ENCODE measurements around the gene BHLHE40.

BHLHE40 gene

DNA sequence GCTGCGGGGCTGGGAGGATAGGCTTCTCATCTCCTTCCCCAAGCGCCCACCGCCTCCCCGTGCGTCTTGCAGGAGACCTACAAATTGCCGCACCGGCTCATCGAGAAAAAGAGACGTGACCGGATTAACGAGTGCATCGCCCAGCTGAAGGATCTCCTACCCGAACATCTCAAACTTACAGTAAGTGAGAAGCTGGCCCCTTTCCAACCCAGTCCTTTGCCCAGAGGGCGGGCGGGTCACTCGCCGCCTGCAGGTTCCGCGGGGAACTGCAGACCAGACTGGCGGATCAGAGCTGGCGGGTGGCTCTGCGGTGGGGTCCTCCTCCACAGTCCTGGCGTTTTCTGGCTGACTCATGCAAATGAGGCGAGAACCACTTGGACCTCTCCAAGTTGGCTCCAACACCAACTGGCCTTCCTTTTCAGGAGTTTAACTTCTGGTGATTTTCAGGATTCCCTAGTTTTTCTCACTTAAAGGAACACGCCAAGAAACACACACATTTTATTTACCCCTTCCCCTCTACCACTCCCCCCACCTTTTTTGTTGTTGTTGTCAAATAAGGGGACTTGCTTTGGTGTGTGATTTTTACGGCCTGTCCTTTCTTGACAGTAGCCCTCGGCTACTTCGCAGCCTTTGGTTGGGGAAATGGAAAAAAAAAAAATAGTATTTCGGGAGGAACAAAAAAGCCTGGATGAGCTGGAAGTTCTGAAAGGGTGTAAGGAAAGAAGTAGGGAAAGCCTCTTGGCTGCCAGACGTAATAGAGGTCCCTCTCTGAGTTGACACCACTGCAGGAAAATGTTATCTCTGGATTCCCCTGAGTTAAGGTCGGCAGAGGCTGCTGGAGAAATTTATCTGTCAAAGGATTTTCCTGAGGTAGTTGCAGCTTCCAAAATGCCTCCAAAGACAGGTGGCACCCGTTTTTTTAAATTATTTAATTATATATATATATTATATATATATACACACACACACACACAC, 1.3 kb downstream of the BHLHE40 start (continued):
- no peak for TF ChIP-seq ZNF664 (tag by site-specific recombination; IDR thresholded peaks at IDR 0.05)
- no peak for TF ChIP-seq GLI4 (tag by site-specific recombination; IDR thresholded peaks at IDR 0.05)
- TF ChIP-seq ZXDB (tag by site-specific recombination; IDR thresholded peaks at IDR 0.05), result peak; percentile 52
- TF ChIP-seq, protein P1, sequence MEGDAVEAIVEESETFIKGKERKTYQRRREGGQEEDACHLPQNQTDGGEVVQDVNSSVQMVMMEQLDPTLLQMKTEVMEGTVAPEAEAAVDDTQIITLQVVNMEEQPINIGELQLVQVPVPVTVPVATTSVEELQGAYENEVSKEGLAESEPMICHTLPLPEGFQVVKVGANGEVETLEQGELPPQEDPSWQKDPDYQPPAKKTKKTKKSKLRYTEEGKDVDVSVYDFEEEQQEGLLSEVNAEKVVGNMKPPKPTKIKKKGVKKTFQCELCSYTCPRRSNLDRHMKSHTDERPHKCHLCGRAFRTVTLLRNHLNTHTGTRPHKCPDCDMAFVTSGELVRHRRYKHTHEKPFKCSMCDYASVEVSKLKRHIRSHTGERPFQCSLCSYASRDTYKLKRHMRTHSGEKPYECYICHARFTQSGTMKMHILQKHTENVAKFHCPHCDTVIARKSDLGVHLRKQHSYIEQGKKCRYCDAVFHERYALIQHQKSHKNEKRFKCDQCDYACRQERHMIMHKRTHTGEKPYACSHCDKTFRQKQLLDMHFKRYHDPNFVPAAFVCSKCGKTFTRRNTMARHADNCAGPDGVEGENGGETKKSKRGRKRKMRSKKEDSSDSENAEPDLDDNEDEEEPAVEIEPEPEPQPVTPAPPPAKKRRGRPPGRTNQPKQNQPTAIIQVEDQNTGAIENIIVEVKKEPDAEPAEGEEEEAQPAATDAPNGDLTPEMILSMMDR (tag by site-specific recombination; IDR thresholded peaks at IDR 0.05), result peak; percentile 92
- peak; percentile 68 for TF ChIP-seq ZNF629 (tag by site-specific recombination; IDR thresholded peaks at IDR 0.05)
- TF ChIP-seq, protein P2, sequence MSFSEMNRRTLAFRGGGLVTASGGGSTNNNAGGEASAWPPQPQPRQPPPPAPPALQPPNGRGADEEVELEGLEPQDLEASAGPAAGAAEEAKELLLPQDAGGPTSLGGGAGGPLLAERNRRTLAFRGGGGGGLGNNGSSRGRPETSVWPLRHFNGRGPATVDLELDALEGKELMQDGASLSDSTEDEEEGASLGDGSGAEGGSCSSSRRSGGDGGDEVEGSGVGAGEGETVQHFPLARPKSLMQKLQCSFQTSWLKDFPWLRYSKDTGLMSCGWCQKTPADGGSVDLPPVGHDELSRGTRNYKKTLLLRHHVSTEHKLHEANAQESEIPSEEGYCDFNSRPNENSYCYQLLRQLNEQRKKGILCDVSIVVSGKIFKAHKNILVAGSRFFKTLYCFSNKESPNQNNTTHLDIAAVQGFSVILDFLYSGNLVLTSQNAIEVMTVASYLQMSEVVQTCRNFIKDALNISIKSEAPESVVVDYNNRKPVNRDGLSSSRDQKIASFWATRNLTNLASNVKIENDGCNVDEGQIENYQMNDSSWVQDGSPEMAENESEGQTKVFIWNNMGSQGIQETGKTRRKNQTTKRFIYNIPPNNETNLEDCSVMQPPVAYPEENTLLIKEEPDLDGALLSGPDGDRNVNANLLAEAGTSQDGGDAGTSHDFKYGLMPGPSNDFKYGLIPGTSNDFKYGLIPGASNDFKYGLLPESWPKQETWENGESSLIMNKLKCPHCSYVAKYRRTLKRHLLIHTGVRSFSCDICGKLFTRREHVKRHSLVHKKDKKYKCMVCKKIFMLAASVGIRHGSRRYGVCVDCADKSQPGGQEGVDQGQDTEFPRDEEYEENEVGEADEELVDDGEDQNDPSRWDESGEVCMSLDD (tag by site-specific recombination; IDR thresholded peaks at IDR 0.05), result no peak
- TF ChIP-seq, protein P3, sequence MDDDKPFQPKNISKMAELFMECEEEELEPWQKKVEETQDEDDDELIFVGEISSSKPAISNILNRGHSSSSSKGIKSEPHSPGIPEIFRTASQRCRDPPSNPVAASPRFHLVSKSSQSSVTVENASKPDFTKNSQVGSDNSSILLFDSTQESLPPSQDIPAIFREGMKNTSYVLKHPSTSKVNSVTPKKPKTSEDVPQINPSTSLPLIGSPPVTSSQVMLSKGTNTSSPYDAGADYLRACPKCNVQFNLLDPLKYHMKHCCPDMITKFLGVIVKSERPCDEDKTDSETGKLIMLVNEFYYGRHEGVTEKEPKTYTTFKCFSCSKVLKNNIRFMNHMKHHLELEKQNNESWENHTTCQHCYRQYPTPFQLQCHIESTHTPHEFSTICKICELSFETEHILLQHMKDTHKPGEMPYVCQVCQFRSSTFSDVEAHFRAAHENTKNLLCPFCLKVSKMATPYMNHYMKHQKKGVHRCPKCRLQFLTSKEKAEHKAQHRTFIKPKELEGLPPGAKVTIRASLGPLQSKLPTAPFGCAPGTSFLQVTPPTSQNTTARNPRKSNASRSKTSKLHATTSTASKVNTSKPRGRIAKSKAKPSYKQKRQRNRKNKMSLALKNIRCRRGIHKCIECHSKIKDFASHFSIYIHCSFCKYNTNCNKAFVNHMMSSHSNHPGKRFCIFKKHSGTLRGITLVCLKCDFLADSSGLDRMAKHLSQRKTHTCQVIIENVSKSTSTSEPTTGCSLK (tag by site-specific recombination; IDR thresholded peaks at IDR 0.05), result no peak
- TF ChIP-seq, protein P4, sequence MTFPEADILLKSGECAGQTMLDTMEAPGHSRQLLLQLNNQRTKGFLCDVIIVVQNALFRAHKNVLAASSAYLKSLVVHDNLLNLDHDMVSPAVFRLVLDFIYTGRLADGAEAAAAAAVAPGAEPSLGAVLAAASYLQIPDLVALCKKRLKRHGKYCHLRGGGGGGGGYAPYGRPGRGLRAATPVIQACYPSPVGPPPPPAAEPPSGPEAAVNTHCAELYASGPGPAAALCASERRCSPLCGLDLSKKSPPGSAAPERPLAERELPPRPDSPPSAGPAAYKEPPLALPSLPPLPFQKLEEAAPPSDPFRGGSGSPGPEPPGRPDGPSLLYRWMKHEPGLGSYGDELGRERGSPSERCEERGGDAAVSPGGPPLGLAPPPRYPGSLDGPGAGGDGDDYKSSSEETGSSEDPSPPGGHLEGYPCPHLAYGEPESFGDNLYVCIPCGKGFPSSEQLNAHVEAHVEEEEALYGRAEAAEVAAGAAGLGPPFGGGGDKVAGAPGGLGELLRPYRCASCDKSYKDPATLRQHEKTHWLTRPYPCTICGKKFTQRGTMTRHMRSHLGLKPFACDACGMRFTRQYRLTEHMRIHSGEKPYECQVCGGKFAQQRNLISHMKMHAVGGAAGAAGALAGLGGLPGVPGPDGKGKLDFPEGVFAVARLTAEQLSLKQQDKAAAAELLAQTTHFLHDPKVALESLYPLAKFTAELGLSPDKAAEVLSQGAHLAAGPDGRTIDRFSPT (tag by site-specific recombination; IDR thresholded peaks at IDR 0.05), result peak; percentile 87
- TF ChIP-seq ZNF10 (tag by site-specific recombination; IDR thresholded peaks at IDR 0.05), result no peak
- TF ChIP-seq ZNF423 (tag by site-specific recombination; IDR thresholded peaks at IDR 0.05), result no peak
- TF ChIP-seq WT1 (tag by site-specific recombination; IDR thresholded peaks at IDR 0.05), result peak; percentile 73
- TF ChIP-seq, protein P5, sequence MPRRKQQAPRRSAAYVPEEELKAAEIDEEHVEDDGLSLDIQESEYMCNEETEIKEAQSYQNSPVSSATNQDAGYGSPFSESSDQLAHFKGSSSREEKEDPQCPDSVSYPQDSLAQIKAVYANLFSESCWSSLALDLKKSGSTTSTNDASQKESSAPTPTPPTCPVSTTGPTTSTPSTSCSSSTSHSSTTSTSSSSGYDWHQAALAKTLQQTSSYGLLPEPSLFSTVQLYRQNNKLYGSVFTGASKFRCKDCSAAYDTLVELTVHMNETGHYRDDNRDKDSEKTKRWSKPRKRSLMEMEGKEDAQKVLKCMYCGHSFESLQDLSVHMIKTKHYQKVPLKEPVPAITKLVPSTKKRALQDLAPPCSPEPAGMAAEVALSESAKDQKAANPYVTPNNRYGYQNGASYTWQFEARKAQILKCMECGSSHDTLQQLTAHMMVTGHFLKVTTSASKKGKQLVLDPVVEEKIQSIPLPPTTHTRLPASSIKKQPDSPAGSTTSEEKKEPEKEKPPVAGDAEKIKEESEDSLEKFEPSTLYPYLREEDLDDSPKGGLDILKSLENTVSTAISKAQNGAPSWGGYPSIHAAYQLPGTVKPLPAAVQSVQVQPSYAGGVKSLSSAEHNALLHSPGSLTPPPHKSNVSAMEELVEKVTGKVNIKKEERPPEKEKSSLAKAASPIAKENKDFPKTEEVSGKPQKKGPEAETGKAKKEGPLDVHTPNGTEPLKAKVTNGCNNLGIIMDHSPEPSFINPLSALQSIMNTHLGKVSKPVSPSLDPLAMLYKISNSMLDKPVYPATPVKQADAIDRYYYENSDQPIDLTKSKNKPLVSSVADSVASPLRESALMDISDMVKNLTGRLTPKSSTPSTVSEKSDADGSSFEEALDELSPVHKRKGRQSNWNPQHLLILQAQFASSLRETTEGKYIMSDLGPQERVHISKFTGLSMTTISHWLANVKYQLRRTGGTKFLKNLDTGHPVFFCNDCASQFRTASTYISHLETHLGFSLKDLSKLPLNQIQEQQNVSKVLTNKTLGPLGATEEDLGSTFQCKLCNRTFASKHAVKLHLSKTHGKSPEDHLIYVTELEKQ (tag by site-specific recombination; IDR thresholded peaks at IDR 0.05; ENCODE audit: borderline replicate concordance), result peak; percentile 23; the same call in 1 of the 2 replicates
- no peak for TF ChIP-seq ZNF19 (tag by site-specific recombination; IDR thresholded peaks at IDR 0.05; ENCODE audit: low read depth)
- peak; percentile 94 for TF ChIP-seq ZNF121 (tag by site-specific recombination; IDR thresholded peaks at IDR 0.05)
- TF ChIP-seq ZBTB21 (tag by site-specific recombination; IDR thresholded peaks at IDR 0.05), result peak; percentile 11; the same call in 1 of the 2 replicates
- TF ChIP-seq KLF8 (tag by site-specific recombination; IDR thresholded peaks at IDR 0.05), result peak; percentile 85
- TF ChIP-seq, protein P6, sequence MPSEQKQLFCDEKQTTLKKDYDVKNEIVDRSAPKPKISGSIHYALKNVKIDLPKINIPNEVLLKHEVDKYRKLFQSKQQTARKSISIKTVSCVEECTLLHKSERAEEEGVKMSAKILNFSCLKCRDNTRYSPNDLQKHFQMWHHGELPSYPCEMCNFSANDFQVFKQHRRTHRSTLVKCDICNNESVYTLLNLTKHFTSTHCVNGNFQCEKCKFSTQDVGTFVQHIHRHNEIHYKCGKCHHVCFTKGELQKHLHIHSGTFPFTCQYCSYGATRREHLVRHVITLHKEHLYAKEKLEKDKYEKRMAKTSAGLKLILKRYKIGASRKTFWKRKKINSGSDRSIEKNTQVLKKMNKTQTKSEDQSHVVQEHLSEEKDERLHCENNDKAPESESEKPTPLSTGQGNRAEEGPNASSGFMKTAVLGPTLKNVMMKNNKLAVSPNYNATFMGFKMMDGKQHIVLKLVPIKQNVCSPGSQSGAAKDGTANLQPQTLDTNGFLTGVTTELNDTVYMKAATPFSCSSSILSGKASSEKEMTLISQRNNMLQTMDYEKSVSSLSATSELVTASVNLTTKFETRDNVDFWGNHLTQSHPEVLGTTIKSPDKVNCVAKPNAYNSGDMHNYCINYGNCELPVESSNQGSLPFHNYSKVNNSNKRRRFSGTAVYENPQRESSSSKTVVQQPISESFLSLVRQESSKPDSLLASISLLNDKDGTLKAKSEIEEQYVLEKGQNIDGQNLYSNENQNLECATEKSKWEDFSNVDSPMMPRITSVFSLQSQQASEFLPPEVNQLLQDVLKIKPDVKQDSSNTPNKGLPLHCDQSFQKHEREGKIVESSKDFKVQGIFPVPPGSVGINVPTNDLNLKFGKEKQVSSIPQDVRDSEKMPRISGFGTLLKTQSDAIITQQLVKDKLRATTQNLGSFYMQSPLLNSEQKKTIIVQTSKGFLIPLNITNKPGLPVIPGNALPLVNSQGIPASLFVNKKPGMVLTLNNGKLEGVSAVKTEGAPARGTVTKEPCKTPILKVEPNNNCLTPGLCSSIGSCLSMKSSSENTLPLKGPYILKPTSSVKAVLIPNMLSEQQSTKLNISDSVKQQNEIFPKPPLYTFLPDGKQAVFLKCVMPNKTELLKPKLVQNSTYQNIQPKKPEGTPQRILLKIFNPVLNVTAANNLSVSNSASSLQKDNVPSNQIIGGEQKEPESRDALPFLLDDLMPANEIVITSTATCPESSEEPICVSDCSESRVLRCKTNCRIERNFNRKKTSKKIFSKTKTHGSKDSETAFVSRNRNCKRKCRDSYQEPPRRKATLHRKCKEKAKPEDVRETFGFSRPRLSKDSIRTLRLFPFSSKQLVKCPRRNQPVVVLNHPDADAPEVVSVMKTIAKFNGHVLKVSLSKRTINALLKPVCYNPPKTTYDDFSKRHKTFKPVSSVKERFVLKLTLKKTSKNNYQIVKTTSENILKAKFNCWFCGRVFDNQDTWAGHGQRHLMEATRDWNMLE (tag by site-specific recombination; conservative IDR thresholded peaks at IDR 0.05; ENCODE audit: low read depth), result peak; percentile 31; the same call in 1 of the 2 replicates
- peak; percentile 80; the same call in 1 of the 2 replicates for TF ChIP-seq ZNF561 (tag by site-specific recombination; IDR thresholded peaks at IDR 0.05; ENCODE audit: borderline replicate concordance)

Data from HEK293 (cell line).